CD14-positive monocyte (primary cell): ENCODE results near the gene PCED1A. TPM values are rescaled to one million over a fixed set of nuclear protein-coding genes. Genes with fewer than 3 reads are reported as not detected.

Experiments
- DNase-seq, 3 donors: peaks; one replicate each; pipeline ENCODE4 v3.0.0-alpha.2; 2011 to 2022
- H2AFZ ChIP-seq: 2 replicates; pipeline ENCODE4 v1.6.0; 2012; ENCODE audit warnings: mild to moderate bottlenecking, low read depth, low read length, inconsistent platforms; ENCODE audit not compliant: insufficient read depth, poor library complexity, severe bottlenecking
- H3K27ac ChIP-seq, 2 donors: 1 replicate in 1 of 2; 2 replicates in 1 of 2; pipeline ENCODE4 v1.5.1; 2012 to 2013; ENCODE audit warnings: low read length in 2 of 2, control low read depth in 1 of 2, inconsistent platforms in 1 of 2, low read depth in 1 of 2, mild to moderate bottlenecking in 1 of 2
- H3K27me3 ChIP-seq, 2 donors: one replicate each; pipeline versions ENCODE4 v1.6.0 to v1.6.1; 2011 to 2013; ENCODE audit warnings: low read length in 2 of 2; ENCODE audit not compliant: control insufficient read depth in 2 of 2, insufficient read depth in 2 of 2
- H3K36me3 ChIP-seq, 2 donors: replicated peaks in 1 of 2; 1 replicate in 1 of 2; 2 replicates in 1 of 2; pipeline versions ENCODE4 v1.5.1 to v1.6.1; 2012 to 2013; ENCODE audit warnings: low read length in 2 of 2, control low read depth in 1 of 2, inconsistent platforms in 1 of 2, mild to moderate bottlenecking in 1 of 2; ENCODE audit not compliant: insufficient read depth in 2 of 2, control insufficient read depth in 1 of 2
- H3K4me1 ChIP-seq, 2 donors: 1 replicate in 1 of 2; 2 replicates in 1 of 2; pipeline versions ENCODE4 v1.5.1 to v1.6.1; 2012 to 2013; ENCODE audit warnings: low read length in 2 of 2, control low read depth in 1 of 2, inconsistent platforms in 1 of 2, mild to moderate bottlenecking in 1 of 2, moderate library complexity in 1 of 2; ENCODE audit not compliant: insufficient read depth in 2 of 2, control insufficient read depth in 1 of 2
- H3K4me2 ChIP-seq: replicated peaks from 2 replicates; pipeline ENCODE3; 2012; ENCODE audit warnings: low read length, moderate library complexity, mild to moderate bottlenecking; ENCODE audit not compliant: poor library complexity, severe bottlenecking; ENCODE audit errors: extremely low read depth
- H3K4me3 ChIP-seq, 3 experiments: fragments of 200-600 bp in 1 of 3; sonication (generic) in 1 of 3; replicated peaks in 1 of 3; 1 replicate in 2 of 3; 2 replicates in 1 of 3; pipeline ENCODE4 v1.5.1; 2011 to 2013; ENCODE audit warnings: low read length in 3 of 3, mild to moderate bottlenecking in 3 of 3, control low read depth in 2 of 3, low read depth in 2 of 3, inconsistent platforms in 1 of 3, moderate library complexity in 1 of 3
- H3K79me2 ChIP-seq: 2 replicates; pipeline ENCODE4 v1.6.0; 2012; ENCODE audit warnings: mild to moderate bottlenecking, control low read depth, inconsistent platforms, low read length, moderate library complexity; ENCODE audit not compliant: insufficient read depth
- H3K9ac ChIP-seq: 2 replicates; pipeline ENCODE4 v1.6.0; 2017; ENCODE audit warnings: low read length, mild to moderate bottlenecking; ENCODE audit not compliant: insufficient read depth, poor library complexity, severe bottlenecking
- H3K9me3 ChIP-seq, 2 donors: replicated peaks in 1 of 2; 1 replicate in 1 of 2; 2 replicates in 1 of 2; pipeline versions ENCODE4 v1.5.1 to v1.6.1; 2012 to 2013; ENCODE audit warnings: low read length in 2 of 2, control low read depth in 1 of 2; ENCODE audit not compliant: control insufficient read depth in 1 of 2, insufficient read depth in 1 of 2
- H4K20me1 ChIP-seq: 2 replicates; pipeline ENCODE4 v1.6.0; 2012; ENCODE audit warnings: mild to moderate bottlenecking, low read length, control low read depth, moderate library complexity; ENCODE audit not compliant: insufficient read depth
- H3K27ac Mint-ChIP-seq, 7 donors: one replicate each; pipeline ENCODE4 v1.8.0; 2020; ENCODE audit warnings: mild to moderate bottlenecking in 7 of 7, mixed read lengths in 7 of 7, moderate library complexity in 6 of 7, inconsistent platforms in 2 of 7
- H3K27me3 Mint-ChIP-seq, 3 donors: one replicate each; pipeline ENCODE4 v1.8.0; 2021 to 2022; ENCODE audit warnings: low read depth in 3 of 3, mild to moderate bottlenecking in 3 of 3, mixed read lengths in 3 of 3, moderate library complexity in 3 of 3, inconsistent platforms in 1 of 3
- H3K36me3 Mint-ChIP-seq, 2 donors: one replicate each; pipeline ENCODE4 v1.8.0; 2020; ENCODE audit warnings: mixed read lengths in 2 of 2, inconsistent platforms in 1 of 2, mild to moderate bottlenecking in 1 of 2
- H3K4me1 Mint-ChIP-seq: one replicate; pipeline ENCODE4 v1.8.0; 2020; ENCODE audit warnings: mild to moderate bottlenecking, mixed read lengths
- H3K4me3 Mint-ChIP-seq, 2 donors: one replicate each; pipeline ENCODE4 v1.8.0; 2020; ENCODE audit warnings: mild to moderate bottlenecking in 2 of 2, mixed read lengths in 2 of 2, moderate library complexity in 1 of 2
- H3K9me3 Mint-ChIP-seq, 7 donors: one replicate each; pipeline ENCODE4 v1.8.0; 2020 to 2022; ENCODE audit warnings: mixed read lengths in 7 of 7, mild to moderate bottlenecking in 6 of 7, moderate library complexity in 6 of 7, inconsistent platforms in 2 of 7
- WGBS: methylation state at CpG from one replicate; pipeline ENCODE4 v1.1.5; 2013; ENCODE audit warnings: missing lambda C conversion rate; ENCODE audit not compliant: insufficient coverage; 5-methylcytosine and 5-hydroxymethylcytosine counted together
- intact Hi-C, 2 donors: fragments of 100-400 bp; cut with micrococcal nuclease; formaldehyde crosslinking; loops; one replicate each; pipeline versions ENCODE4 v1.15.0 to v1.15.1; 2023
- polyA plus RNA-seq, 3 donors: library from polyadenylated mRNA; depleted of rRNA in 1 of 3; unstranded in 2 of 3; stranded (reverse) in 1 of 3; fragments of 300-500 nt in 2 of 3; fragments of >200 nt in 1 of 3; fragmentation: Illumina TruSeq in 2 of 3; gene quantifications; 1 replicate in 2 of 3; 2 replicates in 1 of 3; pipeline ENCODE4 v1.2.3, GENCODE V29; 2012 to 2021
- TF ChIP-seq, protein P1 (sequence below): fragments of 200-600 bp; IDR thresholded peaks from one replicate; pipeline ENCODE4 v1.8.0; 2022; ENCODE audit warnings: antibody characterized with exemption, mild to moderate bottlenecking

Gene PCED1A
- polyA plus RNA-seq, 3 donors, result 9.1 to 85.2 (median 10.2) TPM

DNA sequence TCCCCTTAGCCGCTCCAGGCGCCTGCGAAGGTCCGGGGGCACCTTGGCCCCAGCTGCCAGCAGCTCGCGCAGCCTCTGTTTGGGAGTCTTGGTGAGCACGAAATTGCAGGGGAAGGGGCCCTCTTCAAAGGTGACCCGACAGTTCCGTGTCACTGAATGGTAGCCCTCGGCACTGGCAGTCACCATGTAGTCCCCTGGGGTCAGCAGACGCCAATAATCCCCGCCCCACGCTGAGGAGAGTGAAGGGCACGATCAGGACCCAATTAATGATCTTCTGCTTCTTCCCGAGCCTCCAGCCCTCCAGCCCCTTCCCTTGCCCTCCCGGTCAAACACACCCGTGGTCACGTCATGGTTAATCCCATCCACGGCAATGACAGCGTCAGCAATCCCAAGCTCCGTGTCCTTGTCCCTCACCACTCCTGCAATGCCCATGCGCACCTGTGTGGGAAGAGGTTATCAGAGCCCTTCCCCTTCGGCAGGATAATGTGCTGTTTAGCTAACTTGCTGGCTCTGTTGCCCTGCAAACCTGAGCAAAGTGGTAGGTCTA lies 46.2 kb downstream of the PCED1A start:
- WGBS, result 89% methylated on average over 19 of the region's 23 CpGs
- H3K27me3 Mint-ChIP-seq, result peaks cover 3 to 13% (median 6%) of the 10 kb centered on the region in 3 donors

DNA sequence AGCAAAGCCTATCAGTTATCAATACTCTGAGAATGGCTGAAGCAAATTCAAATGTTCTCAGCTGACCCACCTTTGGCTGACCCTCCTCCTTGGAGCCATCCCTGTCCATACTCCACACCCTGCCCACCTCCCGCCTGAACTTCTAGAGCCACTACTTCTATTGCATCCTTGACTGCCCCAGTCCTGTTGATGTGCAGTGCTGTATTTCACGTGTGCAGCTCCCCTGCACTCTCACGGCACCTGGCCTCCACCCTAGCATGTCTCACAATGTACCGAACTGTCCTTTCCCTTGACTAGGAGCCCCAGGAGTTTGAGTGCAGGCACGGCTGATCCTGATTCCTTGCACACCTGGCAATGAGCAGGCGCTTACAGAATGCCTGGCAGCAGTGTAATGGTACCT lies 47.0 kb downstream of the PCED1A start:
- Mint-ChIP-seq H3K4me3 (no peak overlapping the region), H3K36me3 (no peaks in the 10 kb centered on the region), H3K9me3 (peaks cover 0 to 3% (median 0%) of the 10 kb centered on the region in 7 donors), H3K27me3 (peaks cover under 1 to 6% (median 3%) of the 10 kb centered on the region in 3 donors), H3K4me1 (no peaks in the 10 kb centered on the region), H3K27ac (peak overlapping the region in 1 of 7 donors; percentile 82)
- no peak for DNase-seq
- H3K27ac ChIP-seq, result no peak overlapping the region
- H3K9me3 ChIP-seq, result no peaks in the 10 kb centered on the region
- TF ChIP-seq, protein P1, sequence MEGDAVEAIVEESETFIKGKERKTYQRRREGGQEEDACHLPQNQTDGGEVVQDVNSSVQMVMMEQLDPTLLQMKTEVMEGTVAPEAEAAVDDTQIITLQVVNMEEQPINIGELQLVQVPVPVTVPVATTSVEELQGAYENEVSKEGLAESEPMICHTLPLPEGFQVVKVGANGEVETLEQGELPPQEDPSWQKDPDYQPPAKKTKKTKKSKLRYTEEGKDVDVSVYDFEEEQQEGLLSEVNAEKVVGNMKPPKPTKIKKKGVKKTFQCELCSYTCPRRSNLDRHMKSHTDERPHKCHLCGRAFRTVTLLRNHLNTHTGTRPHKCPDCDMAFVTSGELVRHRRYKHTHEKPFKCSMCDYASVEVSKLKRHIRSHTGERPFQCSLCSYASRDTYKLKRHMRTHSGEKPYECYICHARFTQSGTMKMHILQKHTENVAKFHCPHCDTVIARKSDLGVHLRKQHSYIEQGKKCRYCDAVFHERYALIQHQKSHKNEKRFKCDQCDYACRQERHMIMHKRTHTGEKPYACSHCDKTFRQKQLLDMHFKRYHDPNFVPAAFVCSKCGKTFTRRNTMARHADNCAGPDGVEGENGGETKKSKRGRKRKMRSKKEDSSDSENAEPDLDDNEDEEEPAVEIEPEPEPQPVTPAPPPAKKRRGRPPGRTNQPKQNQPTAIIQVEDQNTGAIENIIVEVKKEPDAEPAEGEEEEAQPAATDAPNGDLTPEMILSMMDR, result no peak
- H3K9ac ChIP-seq, result no peak overlapping the region
- H3K79me2 ChIP-seq, result no peaks in the 10 kb centered on the region
- no peaks in the 10 kb centered on the region for H3K27me3 ChIP-seq
- intact Hi-C loops, result no loop called here
- no peak overlapping the region for H3K4me2 ChIP-seq
- H4K20me1 ChIP-seq, result no peaks in the 10 kb centered on the region
- H3K4me3 ChIP-seq, result no peak overlapping the region
- no peak overlapping the region for H2AFZ ChIP-seq
- no peaks in the 10 kb centered on the region for H3K4me1 ChIP-seq
- no peaks in the 10 kb centered on the region for H3K36me3 ChIP-seq
- WGBS, result 94% methylated on average over 6 of the region's 6 CpGs

More for the DNA sequence above, 46.2 kb downstream of the PCED1A start:
- Histone ChIP-seq H3K27ac (no peak overlapping the region), H2AFZ (no peak overlapping the region), H3K27me3 (peaks cover 0 to 6% of the 10 kb centered on the region in 2 donors), H4K20me1 (no peaks in the 10 kb centered on the region), H3K4me3 (no peak overlapping the region), H3K4me2 (no peak overlapping the region), H3K36me3 (no peaks in the 10 kb centered on the region), H3K9me3 (no peaks in the 10 kb centered on the region), H3K9ac (no peak overlapping the region), H3K79me2 (no peaks in the 10 kb centered on the region), H3K4me1 (peaks cover 2 to 3% of the 10 kb centered on the region in 2 donors)
- H3K4me3 Mint-ChIP-seq, result no peak overlapping the region
- intact Hi-C loops, result no loop called here
- H3K27ac Mint-ChIP-seq, result peak overlapping the region in 2 of 7 donors; percentile 3 to 22
- H3K9me3 Mint-ChIP-seq, result peaks cover 0 to 3% (median 0%) of the 10 kb centered on the region in 7 donors
- peaks cover 6% of the 10 kb centered on the region for H3K4me1 Mint-ChIP-seq
- DNase-seq, result no peak
- no peaks in the 10 kb centered on the region for H3K36me3 Mint-ChIP-seq
- TF ChIP-seq, protein P1, result no peak

Other genes with a start within 250 kb of the PCED1A start
- gene NOP56, start 188.0 kb downstream of the PCED1A start, polyA plus RNA-seq, result 100 to 1,000 TPM in 1 of 3 donors, 10 to 100 TPM in 2; 27.3 to 102 (median 33.1) TPM
- 100 to 1,000 TPM; 102 to 224 (median 103) TPM for gene IDH3B, start 176.4 kb downstream of the PCED1A start, polyA plus RNA-seq
- gene EBF4, start 147.9 kb downstream of the PCED1A start, polyA plus RNA-seq, result under 1 TPM in 1 of 3 donors, not detected in 2; 0.12 TPM
- gene CPXM1, start 40.0 kb downstream of the PCED1A start, polyA plus RNA-seq, result under 1 TPM in 1 of 3 donors, not detected in 2; 0.05 TPM
- not detected for gene C20orf141, start 25.7 kb downstream of the PCED1A start, polyA plus RNA-seq
- gene TMEM239, start 24.3 kb downstream of the PCED1A start, polyA plus RNA-seq, result not detected
- 10 to 100 TPM; 33.3 to 87.0 (median 34.5) TPM for gene VPS16, start 90 bp upstream of the PCED1A start, polyA plus RNA-seq
- 10 to 100 TPM; 13.0 to 41.9 (median 13.1) TPM for gene PTPRA, start 32.8 kb upstream of the PCED1A start, polyA plus RNA-seq
- not detected for gene GNRH2, start 203.0 kb upstream of the PCED1A start, polyA plus RNA-seq
- gene MRPS26, start 205.4 kb upstream of the PCED1A start, polyA plus RNA-seq, result 10 to 100 TPM; 19.4 to 36.6 (median 29.8) TPM
- gene OXT, start 231.0 kb upstream of the PCED1A start, polyA plus RNA-seq, result not detected
- gene AVP, start 244.1 kb upstream of the PCED1A start, polyA plus RNA-seq, result not detected